Muscle layer of colon (tissue), 2 donors: ENCODE measurements around the gene DEUP1.

Experiments used
- H3K27ac ChIP-seq: one replicate; pipeline ENCODE4 v1.7.0; 2013; ENCODE audit warnings: low read depth, mild to moderate bottlenecking, low read length, moderate library complexity
- H3K27me3 ChIP-seq, 2 donors: one replicate each; pipeline ENCODE4 v1.7.0; 2013; ENCODE audit warnings: low read length in 2 of 2, mild to moderate bottlenecking in 2 of 2; ENCODE audit not compliant: insufficient read depth in 2 of 2, control insufficient read depth in 1 of 2
- H3K36me3 ChIP-seq: one replicate; pipeline ENCODE4 v1.7.0; 2013; ENCODE audit warnings: mild to moderate bottlenecking, low read length; ENCODE audit not compliant: insufficient read depth
- H3K4me1 ChIP-seq: one replicate; pipeline ENCODE4 v1.7.0; 2013; ENCODE audit warnings: mild to moderate bottlenecking, low read length; ENCODE audit not compliant: insufficient read depth
- H3K4me3 ChIP-seq, 2 donors: one replicate each; pipeline ENCODE4 v1.7.0; 2013; ENCODE audit warnings: low read length in 2 of 2, low read depth in 1 of 2, mild to moderate bottlenecking in 1 of 2, moderate library complexity in 1 of 2
- H3K9ac ChIP-seq: one replicate; pipeline ENCODE4 v1.7.0; 2013; ENCODE audit warnings: low read length
- H3K9me3 ChIP-seq: one replicate; pipeline ENCODE4 v1.7.0; 2013; ENCODE audit warnings: mild to moderate bottlenecking, low read length
- donor health status: abdominal sarcoma.
- donor health status: Adenocarcinoma of cecum.

The DEUP1 gene

DNA sequence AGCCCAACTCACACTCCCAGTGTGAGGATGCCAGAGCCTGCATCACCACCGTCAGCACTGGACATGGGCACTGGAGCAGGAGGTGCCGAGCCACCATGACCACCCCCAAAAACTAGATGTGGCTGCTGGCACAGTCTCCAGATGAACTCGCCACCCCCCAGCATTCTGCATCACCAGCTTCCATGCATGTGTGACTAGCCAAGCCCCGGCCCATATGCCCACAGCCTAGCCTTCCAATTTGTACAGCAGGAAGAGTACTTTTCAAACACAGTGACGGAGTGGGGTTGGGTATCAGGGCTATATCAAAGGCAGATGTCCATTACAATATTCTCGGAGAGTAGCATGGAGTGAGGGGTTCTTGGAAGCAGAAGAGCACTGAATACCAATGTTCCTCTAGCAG is 149.7 kb downstream of the DEUP1 start:
- Histone ChIP-seq H3K9me3 (no peaks in the 10 kb centered on the region), H3K27me3 (no peaks in the 10 kb centered on the region), H3K4me3 (no peak overlapping the region), H3K4me1 (peaks cover 10% of the 10 kb centered on the region), H3K36me3 (no peaks in the 10 kb centered on the region), H3K9ac (no peak overlapping the region), H3K27ac (no peak overlapping the region)

GRCh38 chr11:93480756-93481155 is 150.2 kb downstream of the DEUP1 start:
- Histone ChIP-seq H3K27ac (no peak overlapping the region), H3K9ac (no peak overlapping the region), H3K36me3 (no peaks in the 10 kb centered on the region), H3K27me3 (no peaks in the 10 kb centered on the region), H3K9me3 (no peaks in the 10 kb centered on the region), H3K4me1 (peaks cover 14% of the 10 kb centered on the region), H3K4me3 (no peak overlapping the region)

DNA sequence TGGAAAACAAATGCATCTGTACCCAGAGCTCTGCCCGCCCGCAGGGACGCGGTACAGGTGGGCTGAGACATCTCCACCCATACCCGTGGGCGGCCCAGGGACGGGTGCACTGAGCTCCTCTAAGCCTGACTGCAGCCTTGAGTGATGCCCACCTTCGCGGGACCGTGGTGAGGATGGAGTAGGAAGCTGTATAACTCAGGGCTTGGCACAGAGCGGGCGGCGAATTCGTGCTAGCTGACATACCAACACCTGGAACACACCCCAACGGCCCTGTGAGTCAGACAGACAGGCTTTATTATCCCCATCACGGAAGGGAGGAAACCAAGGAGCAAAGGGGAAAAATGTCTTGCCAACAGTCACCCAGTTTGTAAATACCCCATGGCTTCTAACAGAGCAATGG is 150.7 kb downstream of the DEUP1 start:
- Histone ChIP-seq H3K4me1 (peaks cover 19% of the 10 kb centered on the region), H3K9me3 (no peaks in the 10 kb centered on the region), H3K36me3 (no peaks in the 10 kb centered on the region), H3K27me3 (no peaks in the 10 kb centered on the region), H3K27ac (no peak overlapping the region), H3K9ac (no peak overlapping the region), H3K4me3 (no peak overlapping the region)

GRCh38 chr11:93481696-93482095 is 151.2 kb downstream of the DEUP1 start:
- H3K9me3 ChIP-seq, result no peaks in the 10 kb centered on the region
- peaks cover 23% of the 10 kb centered on the region for H3K4me1 ChIP-seq
- H3K27ac ChIP-seq, result no peak overlapping the region
- H3K9ac ChIP-seq, result no peak overlapping the region
- H3K36me3 ChIP-seq, result no peaks in the 10 kb centered on the region
- no peak overlapping the region for H3K4me3 ChIP-seq
- no peaks in the 10 kb centered on the region for H3K27me3 ChIP-seq

- Histone ChIP-seq H3K9me3 (no peaks in the 10 kb centered on the region), H3K4me3 (no peak overlapping the region), H3K4me1 (peaks cover 32% of the 10 kb centered on the region), H3K36me3 (no peaks in the 10 kb centered on the region), H3K27me3 (no peaks in the 10 kb centered on the region), H3K9ac (no peak overlapping the region), H3K27ac (no peak overlapping the region)
Measured at GRCh38 chr11:93482556-93482955, 152.0 kb downstream of the DEUP1 start.

- no peak overlapping the region for H3K27ac ChIP-seq
- H3K4me1 ChIP-seq, result peaks cover 34% of the 10 kb centered on the region
- no peak overlapping the region for H3K9ac ChIP-seq
- no peaks in the 10 kb centered on the region for H3K27me3 ChIP-seq
- H3K9me3 ChIP-seq, result no peaks in the 10 kb centered on the region
- H3K4me3 ChIP-seq, result no peak overlapping the region
- no peaks in the 10 kb centered on the region for H3K36me3 ChIP-seq
Measured at GRCh38 chr11:93484716-93485115, 154.2 kb downstream of the DEUP1 start.

DNA sequence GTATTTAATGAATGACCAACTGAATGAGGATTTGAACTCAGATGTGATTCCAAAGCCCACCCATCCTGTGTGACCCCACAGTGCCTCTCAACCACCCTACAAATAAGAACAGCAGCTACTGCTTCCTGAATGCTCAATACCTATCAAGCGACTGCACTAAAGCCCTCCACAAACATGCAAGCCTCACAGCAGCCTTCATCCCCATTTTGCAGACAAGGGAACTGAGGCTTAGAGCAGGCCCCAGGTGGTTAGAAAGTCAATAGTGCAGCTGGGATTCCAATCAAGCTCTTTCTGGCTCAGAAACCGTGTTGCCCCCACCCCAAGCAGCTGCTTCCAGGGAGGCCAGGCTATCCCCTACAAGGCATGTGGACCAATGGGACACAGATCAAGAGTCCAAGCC is 155.4 kb downstream of the DEUP1 start:
- H3K27me3 ChIP-seq, result no peaks in the 10 kb centered on the region
- peaks cover 34% of the 10 kb centered on the region for H3K4me1 ChIP-seq
- H3K9me3 ChIP-seq, result no peaks in the 10 kb centered on the region
- no peak overlapping the region for H3K27ac ChIP-seq
- no peaks in the 10 kb centered on the region for H3K36me3 ChIP-seq
- H3K9ac ChIP-seq, result no peak overlapping the region
- H3K4me3 ChIP-seq, result no peak overlapping the region

DNA sequence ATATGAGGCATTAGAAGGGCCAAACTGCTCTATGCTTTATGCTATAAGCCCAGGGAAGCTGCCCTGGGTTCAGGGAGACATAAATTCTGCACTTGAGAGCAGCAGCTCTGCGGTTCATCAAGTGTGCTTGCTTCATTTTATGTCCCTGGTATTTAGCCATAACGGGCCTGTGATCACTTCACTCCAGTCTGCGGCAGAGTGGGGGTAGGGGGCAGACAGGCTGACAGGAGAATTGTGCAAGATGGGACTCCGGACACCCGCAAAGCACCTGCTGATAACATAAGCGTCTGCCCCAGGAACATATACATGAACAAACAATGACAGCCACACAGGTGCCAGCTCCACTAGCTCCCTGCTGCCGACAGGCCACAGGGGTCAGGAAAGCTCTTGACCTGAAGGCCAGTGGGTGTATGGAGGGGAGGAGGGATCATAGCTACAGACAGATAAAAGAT is 156.5 kb downstream of the DEUP1 start:
- peaks cover 34% of the 10 kb centered on the region for H3K4me1 ChIP-seq
- H3K27ac ChIP-seq, result no peak overlapping the region
- H3K9me3 ChIP-seq, result no peaks in the 10 kb centered on the region
- H3K4me3 ChIP-seq, result no peak overlapping the region
- no peak overlapping the region for H3K9ac ChIP-seq
- no peaks in the 10 kb centered on the region for H3K36me3 ChIP-seq
- no peaks in the 10 kb centered on the region for H3K27me3 ChIP-seq
